IMR-90 (cell line): ENCODE data around the gene GRIN2A. TPM values are rescaled to one million over a fixed set of nuclear protein-coding genes. Genes with fewer than 3 reads are reported as not detected.

Experiments used
- ATAC-seq: fragments of 200-7000 bp; cut with Tn5 transposase; 2 replicates; pipeline ENCODE4 v1.9.1; 2020; ENCODE audit warnings: low read depth, mild to moderate bottlenecking, moderate library complexity
- BruUV-seq: library from RNA; stranded (reverse); fragments of 400-500 nt; replicated peaks from 2 replicates; lab custom pipeline; 2021; lab: Mats Ljungman, UMichigan
- CTCF ChIA-PET: fragments of 300-600 bp; formaldehyde crosslinking; extraction: SDS; loops from one replicate; lab custom pipeline; 2021; ENCODE audit warnings: antibody characterized with exemption; lab: Yijun Ruan, JAX
- POLR2A ChIA-PET: fragments of 300-600 bp; sonication (Branson Sonifier 250); formaldehyde crosslinking; loops from one replicate; lab custom pipeline; 2022; ENCODE audit warnings: antibody characterized with exemption; ENCODE audit not compliant: unreplicated experiment; lab: Charles Lee
- DNase-seq: peaks from one replicate; pipeline ENCODE4 v3.0.0; 2013
- H2AFZ ChIP-seq: replicated peaks from 2 replicates; pipeline ENCODE3; 2013; ENCODE audit warnings: low read length, mild to moderate bottlenecking; ENCODE audit not compliant: poor library complexity
- H2AK5ac ChIP-seq: 2 replicates; pipeline ENCODE4 v1.6.1; 2013; ENCODE audit warnings: low read depth, low read length, inconsistent platforms
- H2AK9ac ChIP-seq: replicated peaks from 2 replicates; pipeline ENCODE3; 2013; ENCODE audit warnings: mild to moderate bottlenecking, low read depth, low read length, moderate library complexity; ENCODE audit not compliant: poor library complexity
- H2BK120ac ChIP-seq: 2 replicates; pipeline ENCODE4 v1.6.1; 2013; ENCODE audit warnings: low read depth, low read length, inconsistent platforms
- H2BK15ac ChIP-seq: 3 replicates; pipeline ENCODE4 v1.6.1; 2013; ENCODE audit warnings: low read depth, low read length, inconsistent platforms
- H2BK20ac ChIP-seq: 2 replicates; pipeline ENCODE4 v1.6.1; 2013; ENCODE audit warnings: low read depth, mild to moderate bottlenecking, inconsistent platforms, low read length, moderate library complexity
- H2BK5ac ChIP-seq: 2 replicates; pipeline ENCODE4 v1.6.1; 2013; ENCODE audit warnings: mild to moderate bottlenecking, low read depth, low read length, inconsistent platforms; ENCODE audit not compliant: poor library complexity, severe bottlenecking
- H3K14ac ChIP-seq: replicated peaks from 2 replicates; pipeline ENCODE4 v1.6.1; 2013; ENCODE audit warnings: low read depth, low read length, inconsistent platforms
- H3K18ac ChIP-seq: 2 replicates; pipeline ENCODE4 v1.6.1; 2013; ENCODE audit warnings: low read depth, low read length, control low read depth
- H3K23ac ChIP-seq: 2 replicates; pipeline ENCODE4 v1.6.1; 2013; ENCODE audit warnings: low read depth, low read length, inconsistent platforms
- H3K27ac ChIP-seq: 2 replicates; pipeline ENCODE4 v1.5.1; 2013; ENCODE audit warnings: mild to moderate bottlenecking, control low read depth, low read length; ENCODE audit not compliant: insufficient read depth
- H3K27me3 ChIP-seq: 2 replicates; pipeline ENCODE4 v1.6.1; 2013; ENCODE audit warnings: low read length; ENCODE audit not compliant: control insufficient read depth, insufficient read depth
- H3K36me3 ChIP-seq: 2 replicates; pipeline ENCODE4 v1.6.1; 2013; ENCODE audit warnings: low read length, mixed read lengths; ENCODE audit not compliant: control insufficient read depth, insufficient read depth
- H3K4ac ChIP-seq: 2 replicates; pipeline ENCODE4 v1.6.1; 2013; ENCODE audit warnings: low read depth, low read length, inconsistent platforms
- H3K4me1 ChIP-seq: 2 replicates; pipeline ENCODE4 v1.6.1; 2013; ENCODE audit warnings: low read length, mixed read lengths; ENCODE audit not compliant: control insufficient read depth, insufficient read depth
- H3K4me2 ChIP-seq: 2 replicates; pipeline ENCODE4 v1.6.1; 2013; ENCODE audit warnings: low read depth, mild to moderate bottlenecking, control low read depth, low read length, moderate library complexity
- H3K4me3 ChIP-seq: 2 replicates; pipeline ENCODE4 v1.5.1; 2013; ENCODE audit warnings: low read depth, mild to moderate bottlenecking, control low read depth, low read length, moderate library complexity; ENCODE audit not compliant: insufficient read depth
- H3K56ac ChIP-seq: 2 replicates; pipeline ENCODE4 v1.6.1; 2013; ENCODE audit warnings: low read length, inconsistent platforms; ENCODE audit not compliant: insufficient read depth; ENCODE audit errors: extremely low read depth
- H3K79me1 ChIP-seq, 2 experiments: 2 replicates each; pipeline ENCODE4 v1.6.1; 2013; ENCODE audit warnings: low read length in 2 of 2, inconsistent platforms in 1 of 2, low read depth in 1 of 2
- H3K9ac ChIP-seq: 2 replicates; pipeline ENCODE4 v1.6.1; 2013; ENCODE audit warnings: low read depth, low read length, control low read depth
- H3K9me1 ChIP-seq: 2 replicates; pipeline ENCODE4 v1.6.1; 2013; ENCODE audit warnings: low read length, inconsistent platforms; ENCODE audit not compliant: insufficient read depth
- H3K9me3 ChIP-seq: 2 replicates; pipeline ENCODE4 v1.6.1; 2013; ENCODE audit warnings: low read length; ENCODE audit not compliant: control insufficient read depth, insufficient read depth
- H4K20me1 ChIP-seq: 2 replicates; pipeline ENCODE4 v1.6.1; 2013; ENCODE audit warnings: low read length, inconsistent platforms; ENCODE audit not compliant: insufficient read depth
- H4K5ac ChIP-seq: 2 replicates; pipeline ENCODE4 v1.6.1; 2013; ENCODE audit warnings: mild to moderate bottlenecking, low read depth, low read length, control low read depth
- H4K8ac ChIP-seq, 2 experiments: 2 replicates each; pipeline ENCODE4 v1.6.1; 2013; ENCODE audit warnings: low read depth in 2 of 2, low read length in 2 of 2, control low read depth in 1 of 2, inconsistent platforms in 1 of 2
- H4K91ac ChIP-seq: 2 replicates; pipeline ENCODE4 v1.6.1; 2013; ENCODE audit warnings: low read depth, low read length, inconsistent platforms; ENCODE audit not compliant: insufficient read depth
- BHLHE40 ChIP-seq: fragments of 150-350 bp; IDR thresholded peaks from 2 replicates; pipeline ENCODE4 v1.6.1; 2016; ENCODE audit warnings: mild to moderate bottlenecking, low read depth, low read length
- CEBPB ChIP-seq: IDR thresholded peaks from 2 replicates; pipeline ENCODE4 v1.6.1; 2012; ENCODE audit warnings: low read depth, low read length, improper control_type of control experiment
- CHD1 ChIP-seq: IDR thresholded peaks from 2 replicates; pipeline ENCODE4 v1.6.1; 2012; ENCODE audit warnings: low read depth, low read length, improper control_type of control experiment
- FOS ChIP-seq: fragments of 150-350 bp; IDR thresholded peaks from 2 replicates; pipeline ENCODE4 v1.6.1; 2016; ENCODE audit warnings: low read depth, low read length
- MAFK ChIP-seq: IDR thresholded peaks from 2 replicates; pipeline ENCODE4 v1.6.1; 2012; ENCODE audit warnings: low read depth, low read length, improper control_type of control experiment
- MAZ ChIP-seq: IDR thresholded peaks from 2 replicates; pipeline ENCODE4 v1.6.1; 2012; ENCODE audit warnings: low read depth, mild to moderate bottlenecking, low read length, improper control_type of control experiment, moderate library complexity, borderline replicate concordance
- MXI1 ChIP-seq: IDR thresholded peaks from 2 replicates; pipeline ENCODE4 v1.6.1; 2012; ENCODE audit warnings: low read depth, mild to moderate bottlenecking, low read length, moderate library complexity, borderline replicate concordance
- NFE2L2 ChIP-seq: fragments of 150-350 bp; IDR thresholded peaks from 2 replicates; pipeline ENCODE4 v1.6.1; 2016; ENCODE audit warnings: low read depth, mild to moderate bottlenecking, low read length
- POLR2A ChIP-seq: IDR thresholded peaks from 2 replicates; pipeline ENCODE4 v1.6.1; 2012; ENCODE audit warnings: mild to moderate bottlenecking, low read depth, low read length
- RAD21 ChIP-seq: IDR thresholded peaks from 2 replicates; pipeline ENCODE4 v1.6.1; 2012; ENCODE audit warnings: low read length, improper control_type of control experiment
- RCOR1 ChIP-seq: IDR thresholded peaks from 2 replicates; pipeline ENCODE4 v1.6.1; 2012; ENCODE audit warnings: mild to moderate bottlenecking, low read length, improper control_type of control experiment; ENCODE audit not compliant: insufficient replicate concordance
- RFX5 ChIP-seq: IDR thresholded peaks from 2 replicates; pipeline ENCODE4 v1.8.0; 2012; ENCODE audit warnings: low read depth, mild to moderate bottlenecking, low read length, moderate library complexity
- SMC3 ChIP-seq: fragments of 150-350 bp; IDR thresholded peaks from 2 replicates; pipeline ENCODE4 v1.6.1; 2016; ENCODE audit warnings: low read depth, mild to moderate bottlenecking, antibody characterized with exemption, low read length, moderate library complexity
- WGBS, 2 experiments: methylation state at CpG; one replicate each; pipeline versions ENCODE4 v1.1.5 to v1.1.7; 2013; ENCODE audit warnings: missing lambda C conversion rate in 2 of 2; ENCODE audit not compliant: insufficient read length in 1 of 2; ENCODE audit errors: extremely low coverage in 2 of 2; 5-methylcytosine and 5-hydroxymethylcytosine counted together
- dilution Hi-C: fragments of 300-500 bp; cut with HindIII; formaldehyde crosslinking; loops from one replicate; pipeline ENCODE4 v1.14.3; 2018; ENCODE audit warnings: low sequenced_read_pairs; ENCODE audit not compliant: unreplicated experiment
- in situ Hi-C: fragments of 300-500 bp; cut with MboI; formaldehyde crosslinking; loops from 3 replicates; pipeline ENCODE4 v1.14.3; 2019; ENCODE audit warnings: low sequenced_read_pairs, inconsistent platforms, mixed read lengths
- intact Hi-C: fragments of 100-400 bp; cut with micrococcal nuclease; formaldehyde crosslinking; loops from 2 replicates; pipeline ENCODE4 v1.10.0; 2022
- polyA plus RNA-seq, 3 experiments: library from polyadenylated mRNA; depleted of rRNA; stranded (reverse); fragments of >200 nt; gene quantifications; 2 replicates each; pipeline ENCODE4 v1.2.3, GENCODE V29; 2012; ENCODE audit warnings: low replicate concordance in 1 of 3
- total RNA-seq: library from RNA; depleted of rRNA; stranded (reverse); fragments of >200 nt; gene quantifications from 2 replicates; pipeline ENCODE4 v1.2.3, GENCODE V29; 2012
- TF ChIP-seq, protein P1 (sequence below): fragments of 150-350 bp; IDR thresholded peaks from 2 replicates; pipeline ENCODE4 v1.6.1; 2016; ENCODE audit warnings: low read depth, mild to moderate bottlenecking, low read length, moderate library complexity, borderline replicate concordance
- TF ChIP-seq, protein P2 (sequence below): conservative IDR thresholded peaks from 2 replicates; pipeline ENCODE4 v1.5.1; 2012; ENCODE audit warnings: mild to moderate bottlenecking, low read depth, low read length, improper control_type of control experiment
- TF ChIP-seq, protein P3 (sequence below): fragments of 150-350 bp; IDR thresholded peaks from 2 replicates; pipeline ENCODE4 v1.6.1; 2017; ENCODE audit warnings: mild to moderate bottlenecking, antibody characterized with exemption, low read length, low read depth

GRIN2A gene
- total and polyA plus RNA-seq, 2 of the 4 experiments (the other 2 are of a cell fraction) = under 0.01 TPM; not detected in 1

DNA sequence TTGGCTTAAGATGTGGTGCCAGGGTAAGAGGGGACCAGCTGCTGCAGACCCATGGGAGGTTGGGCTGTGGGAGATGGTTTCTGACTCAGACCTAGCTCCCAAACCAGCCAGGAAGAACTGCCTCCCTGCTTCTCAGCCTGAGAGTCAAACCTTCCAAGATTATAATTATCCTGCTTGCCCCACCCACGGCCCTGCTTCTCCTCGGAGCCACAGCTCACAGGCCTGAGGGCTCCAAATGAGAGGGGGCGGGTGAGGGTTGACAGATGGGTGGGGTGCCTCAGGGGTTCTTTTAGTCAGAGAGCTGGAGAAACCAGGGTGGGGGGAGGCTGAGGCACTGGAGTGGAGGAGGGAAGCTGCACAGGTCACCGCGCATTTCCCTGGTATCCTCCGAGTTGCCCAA is 28.7 kb upstream of the GRIN2A start:
- Histone ChIP-seq H3K79me1 (no peaks in the 10 kb centered on the region), H3K36me3 (no peaks in the 10 kb centered on the region), H3K14ac (no peak overlapping the region), H2AK9ac (no peak overlapping the region), H3K23ac (no peak overlapping the region), H3K9ac (no peak overlapping the region), H3K18ac (no peak overlapping the region), H4K5ac (no peak overlapping the region), H3K27ac (no peak overlapping the region), H4K20me1 (no peaks in the 10 kb centered on the region), H3K4me1 (no peaks in the 10 kb centered on the region), H2AFZ (no peak overlapping the region), H2BK5ac (no peak overlapping the region), H2BK15ac (no peak overlapping the region), H3K9me1 (no peaks in the 10 kb centered on the region), H4K8ac (no peak overlapping the region), H2BK120ac (no peak overlapping the region), H2AK5ac (no peak overlapping the region), H3K4me3 (no peak overlapping the region), H3K9me3 (peaks cover 18% of the 10 kb centered on the region), H2BK20ac (no peak overlapping the region), H3K4me2 (no peak overlapping the region), H3K27me3 (no peaks in the 10 kb centered on the region), H3K56ac (no peak overlapping the region), H3K4ac (no peak overlapping the region), H4K91ac (no peak overlapping the region)
- ChIA-PET POLR2A (no interaction called here), CTCF (no interaction called here)
- ATAC-seq = no peak
- TF ChIP-seq SMC3 (no peak), RFX5 (no peak), MAFK (no peak), RAD21 (no peak), POLR2A (no peak), NFE2L2 (no peak), CHD1 (no peak), CEBPB (no peak), MAZ (no peak), MXI1 (no peak), BHLHE40 (no peak), RCOR1 (no peak), FOS (no peak)
- TF ChIP-seq, protein P1, sequence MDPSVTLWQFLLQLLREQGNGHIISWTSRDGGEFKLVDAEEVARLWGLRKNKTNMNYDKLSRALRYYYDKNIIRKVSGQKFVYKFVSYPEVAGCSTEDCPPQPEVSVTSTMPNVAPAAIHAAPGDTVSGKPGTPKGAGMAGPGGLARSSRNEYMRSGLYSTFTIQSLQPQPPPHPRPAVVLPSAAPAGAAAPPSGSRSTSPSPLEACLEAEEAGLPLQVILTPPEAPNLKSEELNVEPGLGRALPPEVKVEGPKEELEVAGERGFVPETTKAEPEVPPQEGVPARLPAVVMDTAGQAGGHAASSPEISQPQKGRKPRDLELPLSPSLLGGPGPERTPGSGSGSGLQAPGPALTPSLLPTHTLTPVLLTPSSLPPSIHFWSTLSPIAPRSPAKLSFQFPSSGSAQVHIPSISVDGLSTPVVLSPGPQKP = no peak
- TF ChIP-seq, protein P2, sequence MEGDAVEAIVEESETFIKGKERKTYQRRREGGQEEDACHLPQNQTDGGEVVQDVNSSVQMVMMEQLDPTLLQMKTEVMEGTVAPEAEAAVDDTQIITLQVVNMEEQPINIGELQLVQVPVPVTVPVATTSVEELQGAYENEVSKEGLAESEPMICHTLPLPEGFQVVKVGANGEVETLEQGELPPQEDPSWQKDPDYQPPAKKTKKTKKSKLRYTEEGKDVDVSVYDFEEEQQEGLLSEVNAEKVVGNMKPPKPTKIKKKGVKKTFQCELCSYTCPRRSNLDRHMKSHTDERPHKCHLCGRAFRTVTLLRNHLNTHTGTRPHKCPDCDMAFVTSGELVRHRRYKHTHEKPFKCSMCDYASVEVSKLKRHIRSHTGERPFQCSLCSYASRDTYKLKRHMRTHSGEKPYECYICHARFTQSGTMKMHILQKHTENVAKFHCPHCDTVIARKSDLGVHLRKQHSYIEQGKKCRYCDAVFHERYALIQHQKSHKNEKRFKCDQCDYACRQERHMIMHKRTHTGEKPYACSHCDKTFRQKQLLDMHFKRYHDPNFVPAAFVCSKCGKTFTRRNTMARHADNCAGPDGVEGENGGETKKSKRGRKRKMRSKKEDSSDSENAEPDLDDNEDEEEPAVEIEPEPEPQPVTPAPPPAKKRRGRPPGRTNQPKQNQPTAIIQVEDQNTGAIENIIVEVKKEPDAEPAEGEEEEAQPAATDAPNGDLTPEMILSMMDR = no peak
- TF ChIP-seq, protein P3, sequence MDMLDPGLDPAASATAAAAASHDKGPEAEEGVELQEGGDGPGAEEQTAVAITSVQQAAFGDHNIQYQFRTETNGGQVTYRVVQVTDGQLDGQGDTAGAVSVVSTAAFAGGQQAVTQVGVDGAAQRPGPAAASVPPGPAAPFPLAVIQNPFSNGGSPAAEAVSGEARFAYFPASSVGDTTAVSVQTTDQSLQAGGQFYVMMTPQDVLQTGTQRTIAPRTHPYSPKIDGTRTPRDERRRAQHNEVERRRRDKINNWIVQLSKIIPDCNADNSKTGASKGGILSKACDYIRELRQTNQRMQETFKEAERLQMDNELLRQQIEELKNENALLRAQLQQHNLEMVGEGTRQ = no peak
- in situ Hi-C loops (no loop called here), dilution Hi-C loops (no loop called here), intact Hi-C loops (no loop called here)
- DNase-seq = no peak
- BruUV-seq = no TSS peak
- WGBS, 2 experiments = 57% methylated on average over 3 of the region's 6 CpGs; no CpG with 5 or more reads in 1 of the 2 experiments
